Measurements from ENCODE around the gene GIMAP1.

GIMAP1 gene

DNA sequence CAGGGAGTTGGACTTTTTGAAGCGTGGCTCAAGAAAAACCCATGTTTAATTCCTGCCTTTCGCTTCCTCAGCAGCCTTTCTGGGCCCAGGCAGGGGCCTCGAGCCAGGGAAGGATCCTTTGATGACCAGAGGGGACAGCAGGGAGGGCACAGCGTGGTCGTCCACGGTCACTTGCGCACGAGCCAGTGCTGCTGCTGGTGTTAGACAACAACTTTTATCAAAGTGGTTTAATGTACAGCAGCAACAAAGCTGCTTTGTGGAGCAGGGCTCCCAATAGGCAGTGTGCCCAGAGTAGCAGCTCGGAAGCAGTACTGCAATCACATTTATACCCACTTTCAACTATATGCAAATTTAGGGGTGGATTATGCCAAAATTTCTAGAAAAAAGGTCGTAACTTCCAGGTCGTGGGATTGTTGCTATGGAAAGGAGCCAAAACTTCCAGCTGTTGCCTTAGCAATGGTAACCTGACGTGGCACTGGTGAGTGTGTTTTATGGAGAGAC lies 6.1 kb downstream of the GIMAP1 start:
- no peak for DNase-seq (ENCODE audit: low spot score)

- no peak for DNase-seq (ENCODE audit: low spot score)
These were observed 7.1 kb downstream of the GIMAP1 start for GRCh38 chr7:150723467-150723866.

DNA sequence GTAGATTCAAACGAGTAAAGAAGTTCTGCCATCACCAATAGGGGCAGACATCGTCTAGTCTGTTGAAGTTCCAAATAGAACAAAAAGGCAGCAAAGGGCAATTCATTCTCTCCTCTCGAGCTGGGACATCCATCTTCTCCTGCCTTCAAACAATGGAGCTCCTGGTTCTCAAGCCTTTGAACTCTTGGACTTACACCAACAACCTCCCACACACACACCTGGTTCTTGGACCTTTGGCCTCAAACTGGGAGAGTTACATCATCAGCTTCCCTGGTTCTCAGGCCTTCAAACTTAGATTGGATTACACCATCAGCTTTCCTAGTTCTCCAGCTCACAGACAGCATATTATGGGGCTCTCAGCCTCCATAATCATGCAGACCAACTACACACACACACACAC lies 11.0 kb downstream of the GIMAP1 start:
- no peak for DNase-seq (ENCODE audit: low spot score)

- no peak for DNase-seq (ENCODE audit: low spot score)
These were observed 11.6 kb downstream of the GIMAP1 start for GRCh38 chr7:150728011-150728410.

DNA sequence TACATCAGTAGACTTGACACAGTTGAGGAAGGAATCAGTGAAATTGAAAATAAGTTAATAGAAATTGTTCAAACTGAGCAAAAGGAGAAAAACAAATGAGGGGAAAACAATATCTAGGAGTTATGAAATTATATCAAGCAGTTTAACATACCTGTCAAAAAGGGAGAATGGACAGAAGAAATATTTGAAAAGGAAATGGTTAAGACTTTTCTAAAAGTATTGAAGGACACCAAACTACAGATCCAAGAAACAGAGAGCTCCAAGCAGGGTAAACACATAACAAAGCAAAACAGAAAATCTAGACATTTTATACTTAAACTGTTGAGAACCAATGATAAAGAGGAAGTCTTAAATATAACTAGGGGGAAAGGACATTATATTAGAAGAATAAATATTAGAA lies 12.2 kb downstream of the GIMAP1 start:
- no peak for DNase-seq (ENCODE audit: low spot score)

DNA sequence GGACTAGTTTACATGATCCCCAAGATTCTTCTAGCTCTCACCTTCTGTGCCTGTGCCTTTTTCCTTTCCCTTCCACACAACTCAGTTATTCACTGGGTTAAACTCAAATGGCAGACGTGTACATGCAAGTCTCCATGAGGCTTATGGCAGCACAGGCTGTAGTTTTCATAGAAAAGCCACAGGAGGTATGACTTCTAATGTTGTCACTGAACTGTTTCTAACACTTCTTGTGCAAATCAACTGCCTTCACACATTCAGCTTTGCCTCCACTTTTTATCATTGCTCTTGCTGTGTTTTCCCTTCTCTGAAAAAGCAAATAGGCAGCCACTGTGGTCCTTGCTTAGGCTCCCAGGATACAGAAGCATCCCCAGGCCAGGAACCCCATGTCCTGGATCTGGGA lies 15.5 kb downstream of the GIMAP1 start:
- no peak for DNase-seq (ENCODE audit: low spot score)

GRCh38 chr7:150732786-150733481 lies 16.5 kb downstream of the GIMAP1 start:
- DNase-seq (ENCODE audit: low spot score): no peak

DNA sequence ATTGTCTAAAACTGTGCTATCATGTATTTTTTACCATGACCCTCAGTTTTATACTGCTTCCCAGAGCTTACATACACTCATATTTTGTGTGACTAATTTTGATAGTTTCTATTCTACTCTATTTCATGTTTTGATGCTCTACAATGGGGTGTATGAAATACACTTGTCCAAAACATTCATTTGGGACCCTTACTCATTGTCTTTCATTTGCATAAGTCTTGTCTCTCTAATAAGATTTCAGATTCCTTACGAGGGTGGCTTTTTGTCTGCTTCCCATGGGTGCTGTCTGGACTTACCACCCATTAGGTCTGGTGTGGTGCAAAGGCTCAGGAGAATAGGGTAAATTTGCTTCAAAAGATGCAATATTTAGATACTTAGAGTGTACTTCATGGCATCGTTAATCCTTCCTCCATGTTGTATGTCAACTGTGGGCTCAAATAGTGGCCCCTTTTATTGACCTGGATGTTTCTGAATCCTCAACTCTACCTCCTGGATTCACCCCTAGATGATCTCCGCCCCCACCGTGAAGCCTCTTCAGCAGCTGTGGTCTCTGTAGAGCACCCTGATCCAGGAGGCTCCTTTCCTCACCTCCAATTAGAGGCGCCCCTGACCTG lies 17.2 kb downstream of the GIMAP1 start:
- no peak for DNase-seq (ENCODE audit: low spot score)

GRCh38 chr7:150734254-150734653 lies 17.8 kb downstream of the GIMAP1 start:
- DNase-seq (ENCODE audit: low spot score): no peak

GRCh38 chr7:150735596-150736358 lies 19.4 kb downstream of the GIMAP1 start:
- no peak for DNase-seq (ENCODE audit: low spot score)

- no peak for DNase-seq (ENCODE audit: low spot score)
These were observed 20.5 kb downstream of the GIMAP1 start for GRCh38 chr7:150736864-150737263.

GRCh38 chr7:150737265-150738055 lies 21.0 kb downstream of the GIMAP1 start, which contains the start of gene GIMAP5:
TSS of gene GIMAP5 (plus strand) at chr7:150737418. CDS start at chr7:150740885, 3,467 bp downstream.
- DNase-seq (ENCODE audit: low spot score): no peak

GRCh38 chr7:150738092-150738491 lies 21.7 kb downstream of the GIMAP1 start:
- DNase-seq (ENCODE audit: low spot score): no peak

- DNase-seq (ENCODE audit: low spot score): no peak
These were observed 22.2 kb downstream of the GIMAP1 start for GRCh38 chr7:150738591-150739001.

GRCh38 chr7:150739033-150739432 lies 22.6 kb downstream of the GIMAP1 start:
- no peak for DNase-seq (ENCODE audit: low spot score)

GRCh38 chr7:150740053-150740452 lies 23.6 kb downstream of the GIMAP1 start:
- no peak for DNase-seq (ENCODE audit: low spot score)

- no peak for DNase-seq (ENCODE audit: low spot score)
These were observed 26.0 kb downstream of the GIMAP1 start for GRCh38 chr7:150742286-150742968.

DNA sequence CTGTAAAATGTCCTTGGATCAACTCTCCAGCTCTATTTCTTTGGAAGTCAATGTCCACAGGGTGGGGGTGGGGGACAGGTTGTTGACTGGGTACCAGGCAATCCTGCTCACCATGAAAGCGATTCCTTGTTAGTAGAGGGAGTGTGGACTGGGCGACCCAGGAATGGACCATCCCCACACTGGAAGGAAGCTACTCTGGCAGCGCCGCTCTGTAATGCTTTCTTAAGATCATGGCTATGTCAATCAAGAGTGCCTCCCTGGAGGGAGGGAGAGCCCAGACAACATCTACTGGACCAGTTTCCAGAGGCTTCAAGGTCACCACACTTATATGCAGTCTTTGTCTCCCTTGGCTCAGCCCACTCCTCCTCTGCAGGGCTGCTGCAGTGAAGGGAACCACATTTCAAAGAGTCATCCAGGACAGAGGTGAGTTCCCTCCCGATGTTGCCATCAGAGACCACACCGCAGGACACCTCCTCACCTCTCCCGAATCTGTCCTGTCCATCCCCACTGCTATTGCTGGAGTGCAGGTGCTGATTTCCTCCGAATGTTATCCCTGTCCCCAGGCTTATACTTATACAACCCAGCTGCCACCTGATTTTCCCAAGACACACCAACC lies 27.7 kb downstream of the GIMAP1 start:
- no peak for DNase-seq (ENCODE audit: low spot score)

- no peak for DNase-seq (ENCODE audit: low spot score)
These were observed 28.7 kb downstream of the GIMAP1 start for GRCh38 chr7:150745086-150745485.

- no peak for DNase-seq (ENCODE audit: low spot score)
These were observed 29.5 kb downstream of the GIMAP1 start for GRCh38 chr7:150745876-150746275.

DNA sequence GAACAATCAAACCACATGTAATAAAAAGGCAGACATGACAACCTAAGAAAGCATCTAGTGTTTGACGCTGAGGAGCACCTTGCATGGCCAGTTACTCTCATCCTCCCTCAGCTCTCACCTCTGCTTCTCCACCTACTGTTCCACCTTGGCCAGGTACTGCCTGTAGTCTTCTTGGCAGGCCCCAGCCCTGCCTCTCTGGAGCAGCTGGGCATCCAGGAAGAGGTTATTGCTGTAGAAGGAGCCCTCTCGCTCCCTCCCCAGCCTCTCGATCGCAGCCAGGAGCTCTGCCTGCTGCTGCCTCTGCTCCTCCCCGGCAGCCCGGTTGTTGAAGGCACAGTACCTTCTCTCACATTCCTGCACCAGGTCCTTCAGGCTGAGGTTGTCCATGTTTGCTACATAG lies 30.5 kb downstream of the GIMAP1 start:
- no peak for DNase-seq (ENCODE audit: low spot score)

Data from hematopoietic multipotent progenitor cell treated with erythropoietin and hydrocortisone succinate and interleukin-3 and kit ligand, for 17 days (in vitro differentiated cells).